ENCODE measurements around the gene GOLGA6L10. TPM values are rescaled to one million over a fixed set of nuclear protein-coding genes. Genes with fewer than 3 reads are reported as not detected.
"Not testable (repeated sequence)": the region's sequence is repeated elsewhere in the genome, so short reads cannot be mapped to it uniquely, and the experiment has no call there.

Gene GOLGA6L10, protein sequence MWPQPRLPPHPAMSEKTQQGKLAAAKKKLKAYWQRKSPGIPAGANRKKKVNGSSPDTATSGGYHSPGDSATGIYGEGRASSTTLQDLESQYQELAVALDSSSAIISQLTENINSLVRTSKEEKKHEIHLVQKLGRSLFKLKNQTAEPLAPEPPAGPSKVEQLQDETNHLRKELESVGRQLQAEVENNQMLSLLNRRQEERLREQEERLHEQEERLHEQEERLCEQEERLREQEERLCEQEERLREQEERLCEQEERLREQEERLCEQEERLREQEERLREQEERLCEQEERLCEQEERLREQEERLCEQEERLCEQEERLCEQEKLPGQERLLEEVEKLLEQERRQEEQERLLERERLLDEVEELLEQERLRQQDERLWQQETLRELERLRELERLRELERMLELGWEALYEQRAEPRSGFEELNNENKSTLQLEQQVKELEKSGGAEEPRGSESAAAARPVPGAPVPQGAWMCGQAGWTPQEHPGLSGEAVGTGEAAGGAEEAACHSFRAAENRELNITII
- polyA plus RNA-seq (2013): 4.2 TPM

GRCh38 chr15:82349375-82349774, at the start of gene GOLGA6L10:
Gene GOLGA6L10 (minus strand): TSS chr15:82349475. CDS start chr15:82349375, 100 bp downstream.
- POLR2A ChIA-PET; H3K4me1 ChIP-seq (ENCODE audit: control extremely low read depth in 1 of 4, control insufficient read depth in 4 of 4, insufficient read depth in 4 of 4, low read length in 3 of 4); H3K27me3 ChIP-seq (replicated peaks in 2 of 5; ENCODE audit: control insufficient read depth in 4 of 5, insufficient read depth in 5 of 5, low read length in 4 of 5); H3K36me3 ChIP-seq (ENCODE audit: control insufficient read depth in 4 of 4, insufficient read depth in 4 of 4, low read length in 3 of 4); H3K4me3 ChIP-seq (ENCODE audit: control insufficient read depth in 1 of 7, extremely low read depth in 1 of 7, insufficient read depth in 4 of 7, low read depth in 2 of 7, low read length in 6 of 7); CTCF ChIA-PET; DNase-seq; H3K27ac ChIP-seq (ENCODE audit: insufficient read depth in 1 of 2, low read depth in 1 of 2, low read length in 2 of 2, poor library complexity in 1 of 2, severe bottlenecking in 2 of 2); H3K9me3 ChIP-seq (ENCODE audit: control extremely low read depth in 1 of 5, control insufficient read depth in 4 of 5, insufficient read depth in 2 of 5, low read depth in 1 of 5, low read length in 4 of 5): not testable (repeated sequence)
- WGBS (ENCODE audit: insufficient coverage): no CpG with 5 or more reads among the region's 9 CpGs

GRCh38 chr15:82398785-82399184, 49.5 kb upstream of the GOLGA6L10 start:
- Histone ChIP-seq H3K27ac (ENCODE audit: insufficient read depth in 1 of 2, low read depth in 1 of 2, low read length in 2 of 2, poor library complexity in 1 of 2, severe bottlenecking in 2 of 2) (no peak overlapping the region), H3K36me3 (ENCODE audit: control insufficient read depth in 4 of 4, insufficient read depth in 4 of 4, low read length in 3 of 4) (no peaks in the 10 kb centered on the region), H3K4me3 (ENCODE audit: control insufficient read depth in 1 of 7, extremely low read depth in 1 of 7, insufficient read depth in 4 of 7, low read depth in 2 of 7, low read length in 6 of 7) (no peak overlapping the region), H3K4me1 (ENCODE audit: control extremely low read depth in 1 of 4, control insufficient read depth in 4 of 4, insufficient read depth in 4 of 4, low read length in 3 of 4) (peaks cover 0 to 5% (median 2%) of the 10 kb centered on the region in 4 experiments), H3K9me3 (ENCODE audit: control extremely low read depth in 1 of 5, control insufficient read depth in 4 of 5, insufficient read depth in 2 of 5, low read depth in 1 of 5, low read length in 4 of 5) (no peaks in the 10 kb centered on the region), H3K27me3 (replicated peaks in 2 of 5; ENCODE audit: control insufficient read depth in 4 of 5, insufficient read depth in 5 of 5, low read length in 4 of 5) (no peaks in the 10 kb centered on the region)
- ChIA-PET POLR2A (no interaction called here), CTCF (no interaction called here)
- no CpG with 5 or more reads among the region's 1 CpG for WGBS (ENCODE audit: insufficient coverage)
- no peak for DNase-seq

DNA sequence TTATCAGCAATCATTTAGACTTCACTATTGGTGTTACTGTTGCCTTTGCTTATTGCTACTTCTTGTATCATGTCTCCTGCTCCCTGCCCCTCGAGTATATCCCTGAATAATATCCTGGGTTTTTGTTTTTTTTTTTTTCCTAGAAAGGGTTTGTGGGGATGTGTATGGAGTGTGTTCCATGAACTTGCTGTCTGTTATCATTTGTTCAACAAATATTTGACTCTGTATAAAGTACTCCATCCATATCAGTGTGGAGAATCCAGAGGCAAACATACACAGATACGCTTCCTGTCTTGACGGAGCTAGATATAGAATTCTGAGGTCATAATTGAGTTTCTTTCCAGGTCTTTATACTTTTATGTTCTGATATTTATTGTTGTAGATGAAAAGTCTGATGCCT, 48.5 kb upstream of the GOLGA6L10 start:
- Histone ChIP-seq H3K9me3 (ENCODE audit: control extremely low read depth in 1 of 5, control insufficient read depth in 4 of 5, insufficient read depth in 2 of 5, low read depth in 1 of 5, low read length in 4 of 5) (no peaks in the 10 kb centered on the region), H3K4me1 (ENCODE audit: control extremely low read depth in 1 of 4, control insufficient read depth in 4 of 4, insufficient read depth in 4 of 4, low read length in 3 of 4) (peaks cover 0 to 5% (median 2%) of the 10 kb centered on the region in 4 experiments), H3K27me3 (replicated peaks in 2 of 5; ENCODE audit: control insufficient read depth in 4 of 5, insufficient read depth in 5 of 5, low read length in 4 of 5) (no peaks in the 10 kb centered on the region), H3K4me3 (ENCODE audit: control insufficient read depth in 1 of 7, extremely low read depth in 1 of 7, insufficient read depth in 4 of 7, low read depth in 2 of 7, low read length in 6 of 7) (no peak overlapping the region), H3K27ac (ENCODE audit: insufficient read depth in 1 of 2, low read depth in 1 of 2, low read length in 2 of 2, poor library complexity in 1 of 2, severe bottlenecking in 2 of 2) (no peak overlapping the region), H3K36me3 (ENCODE audit: control insufficient read depth in 4 of 4, insufficient read depth in 4 of 4, low read length in 3 of 4) (no peaks in the 10 kb centered on the region)
- WGBS (ENCODE audit: insufficient coverage): no CpG with 5 or more reads among the region's 3 CpGs
- POLR2A ChIA-PET: no interaction called here
- no peak for DNase-seq
- CTCF ChIA-PET: no interaction called here

DNA sequence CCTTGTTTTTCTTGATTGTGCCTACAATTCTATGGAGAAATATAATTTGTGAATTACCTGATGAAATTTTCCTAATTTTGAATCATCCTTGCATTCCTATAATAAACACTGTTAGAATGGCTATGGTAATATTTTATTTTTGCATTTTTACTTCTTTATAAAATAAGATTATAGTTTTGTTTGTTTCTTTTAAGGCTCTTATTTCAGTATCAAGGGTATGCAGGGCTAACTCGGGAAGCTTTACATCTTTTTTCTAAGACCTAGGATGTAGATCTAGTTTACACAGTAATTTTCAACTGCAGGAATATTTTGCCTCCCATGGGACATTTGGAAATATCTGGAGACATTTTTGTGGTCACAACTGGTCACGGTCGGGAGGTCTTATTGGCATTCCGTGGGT, 46.5 kb upstream of the GOLGA6L10 start:
- H3K27me3 ChIP-seq (replicated peaks in 2 of 5; ENCODE audit: control insufficient read depth in 4 of 5, insufficient read depth in 5 of 5, low read length in 4 of 5); H3K4me1 ChIP-seq (ENCODE audit: control extremely low read depth in 1 of 4, control insufficient read depth in 4 of 4, insufficient read depth in 4 of 4, low read length in 3 of 4); POLR2A ChIA-PET; CTCF ChIA-PET; H3K27ac ChIP-seq (ENCODE audit: insufficient read depth in 1 of 2, low read depth in 1 of 2, low read length in 2 of 2, poor library complexity in 1 of 2, severe bottlenecking in 2 of 2); H3K4me3 ChIP-seq (ENCODE audit: control insufficient read depth in 1 of 7, extremely low read depth in 1 of 7, insufficient read depth in 4 of 7, low read depth in 2 of 7, low read length in 6 of 7); H3K9me3 ChIP-seq (ENCODE audit: control extremely low read depth in 1 of 5, control insufficient read depth in 4 of 5, insufficient read depth in 2 of 5, low read depth in 1 of 5, low read length in 4 of 5); H3K36me3 ChIP-seq (ENCODE audit: control insufficient read depth in 4 of 4, insufficient read depth in 4 of 4, low read length in 3 of 4); DNase-seq: not testable (repeated sequence)
- no CpG with 5 or more reads among the region's 4 CpGs for WGBS (ENCODE audit: insufficient coverage)

GRCh38 chr15:82393671-82394070, 44.4 kb upstream of the GOLGA6L10 start:
- H3K9me3 ChIP-seq (ENCODE audit: control extremely low read depth in 1 of 5, control insufficient read depth in 4 of 5, insufficient read depth in 2 of 5, low read depth in 1 of 5, low read length in 4 of 5): no peaks in the 10 kb centered on the region
- 100% methylated on average over 3 of the region's 4 CpGs for WGBS (ENCODE audit: insufficient coverage)
- no peaks in the 10 kb centered on the region for H3K36me3 ChIP-seq (ENCODE audit: control insufficient read depth in 4 of 4, insufficient read depth in 4 of 4, low read length in 3 of 4)
- ChIA-PET CTCF (no interaction called here), POLR2A (no interaction called here)
- H3K4me1 ChIP-seq (ENCODE audit: control extremely low read depth in 1 of 4, control insufficient read depth in 4 of 4, insufficient read depth in 4 of 4, low read length in 3 of 4): peaks cover 0 to under 1% (median 0%) of the 10 kb centered on the region in 4 experiments
- no peak overlapping the region for H3K4me3 ChIP-seq (ENCODE audit: control insufficient read depth in 1 of 7, extremely low read depth in 1 of 7, insufficient read depth in 4 of 7, low read depth in 2 of 7, low read length in 6 of 7)
- DNase-seq: no peak
- no peak overlapping the region for H3K27ac ChIP-seq (ENCODE audit: insufficient read depth in 1 of 2, low read depth in 1 of 2, low read length in 2 of 2, poor library complexity in 1 of 2, severe bottlenecking in 2 of 2)
- no peaks in the 10 kb centered on the region for H3K27me3 ChIP-seq (replicated peaks in 2 of 5; ENCODE audit: control insufficient read depth in 4 of 5, insufficient read depth in 5 of 5, low read length in 4 of 5)

DNA sequence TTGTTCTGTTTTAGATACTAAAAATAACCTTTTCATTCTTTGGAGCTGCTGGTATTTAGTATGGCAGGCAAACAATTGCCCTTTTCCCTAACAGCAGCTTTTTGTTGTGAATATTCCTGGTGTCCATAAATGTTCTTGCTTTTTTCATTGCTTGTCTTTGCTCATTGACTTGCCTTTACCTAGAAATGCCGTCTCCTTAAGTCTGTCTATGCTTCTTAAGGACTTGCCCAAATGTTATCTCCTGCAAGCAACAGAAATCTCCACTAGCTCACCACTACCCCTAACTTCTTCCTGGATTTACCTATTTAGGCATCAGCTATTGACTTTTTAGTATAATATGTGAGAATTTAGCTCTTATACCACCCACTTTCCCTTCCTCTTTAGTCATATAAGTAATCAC, 42.8 kb upstream of the GOLGA6L10 start:
- WGBS (ENCODE audit: insufficient coverage): no CpG with 5 or more reads among the region's 1 CpG
- H3K27ac ChIP-seq (ENCODE audit: insufficient read depth in 1 of 2, low read depth in 1 of 2, low read length in 2 of 2, poor library complexity in 1 of 2, severe bottlenecking in 2 of 2); H3K36me3 ChIP-seq (ENCODE audit: control insufficient read depth in 4 of 4, insufficient read depth in 4 of 4, low read length in 3 of 4); DNase-seq; H3K4me3 ChIP-seq (ENCODE audit: control insufficient read depth in 1 of 7, extremely low read depth in 1 of 7, insufficient read depth in 4 of 7, low read depth in 2 of 7, low read length in 6 of 7); H3K4me1 ChIP-seq (ENCODE audit: control extremely low read depth in 1 of 4, control insufficient read depth in 4 of 4, insufficient read depth in 4 of 4, low read length in 3 of 4); H3K27me3 ChIP-seq (replicated peaks in 2 of 5; ENCODE audit: control insufficient read depth in 4 of 5, insufficient read depth in 5 of 5, low read length in 4 of 5); H3K9me3 ChIP-seq (ENCODE audit: control extremely low read depth in 1 of 5, control insufficient read depth in 4 of 5, insufficient read depth in 2 of 5, low read depth in 1 of 5, low read length in 4 of 5); POLR2A ChIA-PET: not testable (repeated sequence)
- CTCF ChIA-PET: interaction anchor here (1.2 kb wide), 1 partner anchor 19 kb away, joined by 3 read pairs; no protein-coding TSS in a partner anchor

- H3K36me3 ChIP-seq (ENCODE audit: control insufficient read depth in 4 of 4, insufficient read depth in 4 of 4, low read length in 3 of 4); DNase-seq; H3K27ac ChIP-seq (ENCODE audit: insufficient read depth in 1 of 2, low read depth in 1 of 2, low read length in 2 of 2, poor library complexity in 1 of 2, severe bottlenecking in 2 of 2); H3K4me1 ChIP-seq (ENCODE audit: control extremely low read depth in 1 of 4, control insufficient read depth in 4 of 4, insufficient read depth in 4 of 4, low read length in 3 of 4); H3K4me3 ChIP-seq (ENCODE audit: control insufficient read depth in 1 of 7, extremely low read depth in 1 of 7, insufficient read depth in 4 of 7, low read depth in 2 of 7, low read length in 6 of 7); H3K27me3 ChIP-seq (replicated peaks in 2 of 5; ENCODE audit: control insufficient read depth in 4 of 5, insufficient read depth in 5 of 5, low read length in 4 of 5); CTCF ChIA-PET; POLR2A ChIA-PET; H3K9me3 ChIP-seq (ENCODE audit: control extremely low read depth in 1 of 5, control insufficient read depth in 4 of 5, insufficient read depth in 2 of 5, low read depth in 1 of 5, low read length in 4 of 5): not testable (repeated sequence)
- no CpG with 5 or more reads among the region's 3 CpGs for WGBS (ENCODE audit: insufficient coverage)
Observed at GRCh38 chr15:82390152-82390551, 40.9 kb upstream of the GOLGA6L10 start.

Measured in common myeloid progenitor, CD34-positive (primary cell).